ENCODE data around the gene TMEM250.
A peak's percentile ranks its signal among the peaks of the same experiment; 100 is the strongest.

TMEM250 gene

DNA sequence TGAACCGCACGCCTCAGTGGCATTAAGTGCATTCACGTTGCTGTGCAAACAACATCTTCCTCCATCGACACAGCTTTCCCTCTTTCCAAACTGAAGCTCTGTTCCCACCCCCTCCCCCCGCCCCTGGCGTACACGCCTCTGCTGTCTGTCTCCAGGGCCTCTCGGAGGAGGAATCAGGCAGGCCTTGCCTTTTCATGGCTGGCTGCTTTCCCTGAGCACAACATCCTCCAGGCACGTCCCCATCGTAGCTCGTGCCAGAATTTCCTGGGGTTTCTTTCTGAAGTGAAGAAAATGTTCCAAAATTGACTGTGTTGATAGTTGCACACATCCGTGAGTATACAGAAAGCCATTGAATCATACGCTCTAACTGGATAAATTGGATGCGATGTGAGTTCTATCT is 22.3 kb upstream of the TMEM250 start:
- Histone ChIP-seq H3F3A (ENCODE audit: insufficient read depth, low read length) (no peaks in the 10 kb centered on the region), H4K20me1 (ENCODE audit: insufficient read depth, low read length) (no peaks in the 10 kb centered on the region), H3K9me3 (ENCODE audit: low read length) (no peaks in the 10 kb centered on the region), H3K9ac (ENCODE audit: low read length) (no peak overlapping the region), H2AFZ (ENCODE audit: low read length) (no peak overlapping the region), H3K4me2 (ENCODE audit: low read length) (no peak overlapping the region), H3K79me2 (ENCODE audit: insufficient read depth, low read length) (no peaks in the 10 kb centered on the region), H3K36me3 (ENCODE audit: insufficient read depth, low read length) (no peaks in the 10 kb centered on the region), H3K4me3 (ENCODE audit: low read depth, low read length, poor library complexity, severe bottlenecking) (no peak overlapping the region), H3K9me2 (ENCODE audit: low read depth, low read length) (no peaks in the 10 kb centered on the region), H3K27ac (ENCODE audit: low read depth, low read length, poor library complexity, severe bottlenecking) (no peak overlapping the region), H3K4me1 (ENCODE audit: insufficient read depth, low read length, severe bottlenecking) (no peaks in the 10 kb centered on the region), H3K27me3 (ENCODE audit: insufficient read depth, low read length) (peaks cover 3% of the 10 kb centered on the region; the same call in 1 of the 2 replicates)
- TF ChIP-seq CTCF (IDR thresholded peaks at IDR 0.05; ENCODE audit: low read length), result no peak

DNA sequence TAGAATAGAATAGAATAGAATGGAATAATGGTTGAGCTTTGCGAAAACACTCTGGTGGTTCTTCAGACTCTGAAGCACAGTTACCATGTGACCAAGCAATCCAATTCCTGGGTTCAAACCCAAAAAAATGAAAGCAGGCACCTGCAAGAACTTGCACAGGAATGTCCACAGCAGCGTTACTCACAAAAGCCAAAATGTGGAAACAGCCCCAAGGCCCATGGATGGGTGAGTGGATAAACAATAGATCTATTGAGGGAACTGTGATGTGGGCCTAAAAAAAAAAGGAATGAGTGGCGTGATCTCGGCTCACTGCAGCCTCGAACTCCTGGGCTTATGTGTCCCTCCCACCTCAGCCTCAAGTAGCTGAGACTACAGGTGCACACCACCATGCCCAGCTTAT is 21.4 kb upstream of the TMEM250 start:
- Histone ChIP-seq H4K20me1 (ENCODE audit: insufficient read depth, low read length) (no peaks in the 10 kb centered on the region), H3K9me3 (ENCODE audit: low read length) (no peaks in the 10 kb centered on the region), H3K4me3 (ENCODE audit: low read depth, low read length, poor library complexity, severe bottlenecking) (no peak overlapping the region), H3K79me2 (ENCODE audit: insufficient read depth, low read length) (no peaks in the 10 kb centered on the region), H3K4me1 (ENCODE audit: insufficient read depth, low read length, severe bottlenecking) (no peaks in the 10 kb centered on the region), H2AFZ (ENCODE audit: low read length) (no peak overlapping the region), H3K9ac (ENCODE audit: low read length) (no peak overlapping the region), H3K27me3 (ENCODE audit: insufficient read depth, low read length) (peaks cover 4% of the 10 kb centered on the region; the same call in 1 of the 2 replicates), H3K4me2 (ENCODE audit: low read length) (no peak overlapping the region), H3F3A (ENCODE audit: insufficient read depth, low read length) (no peaks in the 10 kb centered on the region), H3K9me2 (ENCODE audit: low read depth, low read length) (no peaks in the 10 kb centered on the region), H3K27ac (ENCODE audit: low read depth, low read length, poor library complexity, severe bottlenecking) (no peak overlapping the region), H3K36me3 (ENCODE audit: insufficient read depth, low read length) (no peaks in the 10 kb centered on the region)
- TF ChIP-seq EZH2 (IDR thresholded peaks at IDR 0.05; ENCODE audit: borderline replicate concordance, low read length), result no peak
- no peak for TF ChIP-seq CTCF (IDR thresholded peaks at IDR 0.05; ENCODE audit: low read length)

DNA sequence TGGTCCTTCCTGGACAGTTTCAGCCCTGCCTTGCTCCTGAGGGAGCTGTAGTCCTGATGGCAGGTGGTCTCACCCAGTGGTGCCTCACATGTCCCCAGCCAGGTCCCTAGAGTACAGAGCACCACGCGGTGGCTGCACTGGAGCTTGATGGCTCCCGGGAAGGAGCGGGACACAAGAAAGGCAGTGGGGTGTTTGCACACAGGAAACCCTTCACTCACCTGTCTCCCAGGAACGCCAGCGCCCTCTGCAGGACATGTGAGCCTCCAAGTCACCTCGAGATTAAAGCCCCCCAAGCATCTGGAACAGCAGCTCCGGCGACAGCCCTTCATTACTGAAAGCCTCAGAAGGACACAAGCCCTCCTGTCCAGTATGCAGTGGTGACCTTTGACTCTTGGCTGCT is 19.9 kb upstream of the TMEM250 start:
- H3K9me3 ChIP-seq (ENCODE audit: low read length), result no peaks in the 10 kb centered on the region
- H2AFZ ChIP-seq (ENCODE audit: low read length), result no peak overlapping the region
- no peaks in the 10 kb centered on the region for H3K79me2 ChIP-seq (ENCODE audit: insufficient read depth, low read length)
- no peaks in the 10 kb centered on the region for H4K20me1 ChIP-seq (ENCODE audit: insufficient read depth, low read length)
- no peak overlapping the region for H3K4me2 ChIP-seq (ENCODE audit: low read length)
- peaks cover 4% of the 10 kb centered on the region; the same call in 1 of the 2 replicates for H3K27me3 ChIP-seq (ENCODE audit: insufficient read depth, low read length)
- no peaks in the 10 kb centered on the region for H3K9me2 ChIP-seq (ENCODE audit: low read depth, low read length)
- TF ChIP-seq EZH2 (IDR thresholded peaks at IDR 0.05; ENCODE audit: borderline replicate concordance, low read length), result no peak
- peak; percentile 55 for TF ChIP-seq CTCF (IDR thresholded peaks at IDR 0.05; ENCODE audit: low read length)
- no peaks in the 10 kb centered on the region for H3K36me3 ChIP-seq (ENCODE audit: insufficient read depth, low read length)
- H3K4me3 ChIP-seq (ENCODE audit: low read depth, low read length, poor library complexity, severe bottlenecking), result no peak overlapping the region
- H3K9ac ChIP-seq (ENCODE audit: low read length), result no peak overlapping the region
- H3K4me1 ChIP-seq (ENCODE audit: insufficient read depth, low read length, severe bottlenecking), result no peaks in the 10 kb centered on the region
- no peak overlapping the region for H3K27ac ChIP-seq (ENCODE audit: low read depth, low read length, poor library complexity, severe bottlenecking)
- H3F3A ChIP-seq (ENCODE audit: insufficient read depth, low read length), result no peaks in the 10 kb centered on the region

Data from OCI-LY1 (cell line).